Right ventricle myocardium inferior (tissue), 1 donor: ENCODE measurements around the gene FBLN7. TPM values are rescaled to one million over a fixed set of nuclear protein-coding genes. Genes with fewer than 3 reads are reported as not detected.
A peak's percentile ranks its signal among the peaks of the same experiment; 100 is the strongest.

Experiments
- ATAC-seq: fragments of 200-7000 bp; cut with Tn5 transposase; one replicate; pipeline ENCODE4 v1.9.1; 2020; ENCODE audit warnings: mild to moderate bottlenecking, moderate library complexity
- DNase-seq: peaks from one replicate; pipeline ENCODE4 v3.0.0; 2021; ENCODE audit errors: missing footprints
- intact Hi-C: fragments of 100-400 bp; cut with DNase I; formaldehyde crosslinking; loops from one replicate; pipeline ENCODE4 v1.11.0; 2022
- total RNA-seq: library from RNA; stranded (reverse); fragmentation: NEBNext Ultra II Directional; extraction: Animal tissue kit (Norgen Biotek cat#: 25700); gene quantifications from one replicate; pipeline ENCODE4 v1.2.1, GENCODE V29; 2021
- donor health status: DM: no; HTN: yes; CAD: no; lungs with severe emphysema.

FBLN7 gene
- total RNA-seq, 1 donor from 2014 or later: 0.54 TPM

GRCh38 chr2:112154246-112155117 lies 16.3 kb downstream of the FBLN7 start:
- DNase-seq: no peak
- intact Hi-C loops: no loop called here

GRCh38 chr2:112155331-112156151 lies 17.4 kb downstream of the FBLN7 start:
- no peak for ATAC-seq
- DNase-seq: peak; percentile 72
- intact Hi-C loops: no loop called here

More at GRCh38 chr2:112154246-112155117, 16.3 kb downstream of the FBLN7 start:
- no peak for ATAC-seq

GRCh38 chr2:112156152-112156986 lies 18.2 kb downstream of the FBLN7 start:
- no peak for DNase-seq
- intact Hi-C loops: no loop called here
- ATAC-seq: no peak

GRCh38 chr2:112157472-112157871 lies 19.3 kb downstream of the FBLN7 start:
- intact Hi-C loops: no loop called here
- DNase-seq: no peak
- no peak for ATAC-seq

GRCh38 chr2:112159454-112159921 lies 21.3 kb downstream of the FBLN7 start:
- intact Hi-C loops: no loop called here
- ATAC-seq (no peak), DNase-seq (peak; percentile 61)

GRCh38 chr2:112160283-112161250 lies 22.4 kb downstream of the FBLN7 start:
- ATAC-seq (no peak), DNase-seq (no peak)
- intact Hi-C loops: no loop called here

- no peak for DNase-seq
- ATAC-seq: no peak
- intact Hi-C loops: no loop called here
Observed at GRCh38 chr2:112161431-112162145, 23.4 kb downstream of the FBLN7 start.

GRCh38 chr2:112162341-112162740 lies 24.2 kb downstream of the FBLN7 start:
- DNase-seq: no peak
- intact Hi-C loops: no loop called here
- ATAC-seq: no peak

GRCh38 chr2:112162956-112163355 lies 24.8 kb downstream of the FBLN7 start:
- no peak for ATAC-seq
- no peak for DNase-seq
- intact Hi-C loops: no loop called here

- ATAC-seq: no peak
- no peak for DNase-seq
- intact Hi-C loops: no loop called here
Observed at GRCh38 chr2:112163541-112163981, 25.4 kb downstream of the FBLN7 start.

- ATAC-seq (no peak), DNase-seq (no peak)
Observed at GRCh38 chr2:112164876-112165275, 26.7 kb downstream of the FBLN7 start.

GRCh38 chr2:112165296-112165695 lies 27.1 kb downstream of the FBLN7 start:
- intact Hi-C loops: no loop called here
- ATAC-seq (no peak), DNase-seq (no peak)

More at GRCh38 chr2:112164876-112165275, 26.7 kb downstream of the FBLN7 start:
- intact Hi-C loops: no loop called here

GRCh38 chr2:112166806-112167499 lies 28.8 kb downstream of the FBLN7 start:
- DNase-seq (no peak), ATAC-seq (no peak)
- intact Hi-C loops: no loop called here

GRCh38 chr2:112168422-112169124 lies 30.4 kb downstream of the FBLN7 start:
- DNase-seq: no peak
- intact Hi-C loops: no loop called here
- ATAC-seq: no peak

- intact Hi-C loops: no loop called here
- no peak for DNase-seq
- ATAC-seq: no peak
Observed at GRCh38 chr2:112170495-112170894, 32.3 kb downstream of the FBLN7 start.
